Common myeloid progenitor, CD34-positive (primary cell): ENCODE data around the gene APEX1.

Experiments
- CTCF ChIA-PET: fragments of 350-600 bp; sonication (Branson Sonifier 250); formaldehyde crosslinking; loops from one replicate; lab custom pipeline; 2021; ENCODE audit warnings: antibody characterized with exemption; lab: Charles Lee
- POLR2A ChIA-PET: fragments of 350-600 bp; sonication (Branson Sonifier 250); formaldehyde crosslinking; loops from one replicate; lab custom pipeline; 2021; ENCODE audit warnings: antibody characterized with exemption; lab: Charles Lee
- DNase-seq, 3 donors: peaks; one replicate each; pipeline versions ENCODE4 v3.0.0 to v3.0.0-alpha.2; 2013
- H3K27ac ChIP-seq, 2 experiments: 1 replicate in 1 of 2; 2 replicates in 1 of 2; pipeline ENCODE4 v1.7.0; 2013; ENCODE audit warnings: inconsistent platforms in 2 of 2, low read length in 2 of 2, mild to moderate bottlenecking in 2 of 2, low read depth in 1 of 2, moderate library complexity in 1 of 2; ENCODE audit not compliant: severe bottlenecking in 2 of 2, insufficient read depth in 1 of 2, poor library complexity in 1 of 2
- H3K27me3 ChIP-seq, 5 experiments: replicated peaks in 2 of 5; 1 replicate in 3 of 5; 2 replicates in 2 of 5; pipeline versions ENCODE4 v1.6.1 to v1.7.0; 2013; ENCODE audit warnings: low read length in 4 of 5, mild to moderate bottlenecking in 2 of 5, moderate library complexity in 2 of 5, inconsistent platforms in 1 of 5; ENCODE audit not compliant: insufficient read depth in 5 of 5, control insufficient read depth in 4 of 5
- H3K36me3 ChIP-seq, 4 experiments: 1 replicate in 2 of 4; 2 replicates in 2 of 4; pipeline versions ENCODE4 v1.6.1 to v1.7.0; 2013; ENCODE audit warnings: low read length in 3 of 4, control low read depth in 1 of 4, mild to moderate bottlenecking in 1 of 4; ENCODE audit not compliant: control insufficient read depth in 4 of 4, insufficient read depth in 4 of 4
- H3K4me1 ChIP-seq, 4 experiments: 1 replicate in 3 of 4; 2 replicates in 1 of 4; pipeline versions ENCODE4 v1.6.1 to v1.7.1; 2013; ENCODE audit warnings: low read length in 3 of 4, mild to moderate bottlenecking in 3 of 4, control low read depth in 1 of 4, inconsistent platforms in 1 of 4, moderate library complexity in 1 of 4; ENCODE audit not compliant: control insufficient read depth in 4 of 4, insufficient read depth in 4 of 4; ENCODE audit errors: control extremely low read depth in 1 of 4
- H3K4me3 ChIP-seq, 7 experiments: 1 replicate in 4 of 7; 2 replicates in 3 of 7; pipeline versions ENCODE4 v1.5.1 to v1.7.0; 2013; ENCODE audit warnings: mild to moderate bottlenecking in 7 of 7, low read length in 6 of 7, moderate library complexity in 6 of 7, inconsistent platforms in 2 of 7, low read depth in 2 of 7, control low read depth in 1 of 7; ENCODE audit not compliant: insufficient read depth in 4 of 7, control insufficient read depth in 1 of 7; ENCODE audit errors: extremely low read depth in 1 of 7
- H3K9me3 ChIP-seq, 5 experiments: 1 replicate in 4 of 5; 2 replicates in 1 of 5; pipeline versions ENCODE4 v1.6.1 to v1.7.1; 2013; ENCODE audit warnings: low read length in 4 of 5, mild to moderate bottlenecking in 2 of 5, inconsistent platforms in 1 of 5, low read depth in 1 of 5, moderate library complexity in 1 of 5; ENCODE audit not compliant: control insufficient read depth in 4 of 5, insufficient read depth in 2 of 5; ENCODE audit errors: control extremely low read depth in 1 of 5
- WGBS: methylation state at CpG from one replicate; pipeline ENCODE4 v1.1.5; 2013; ENCODE audit not compliant: insufficient coverage; 5-methylcytosine and 5-hydroxymethylcytosine counted together

The APEX1 gene

DNA sequence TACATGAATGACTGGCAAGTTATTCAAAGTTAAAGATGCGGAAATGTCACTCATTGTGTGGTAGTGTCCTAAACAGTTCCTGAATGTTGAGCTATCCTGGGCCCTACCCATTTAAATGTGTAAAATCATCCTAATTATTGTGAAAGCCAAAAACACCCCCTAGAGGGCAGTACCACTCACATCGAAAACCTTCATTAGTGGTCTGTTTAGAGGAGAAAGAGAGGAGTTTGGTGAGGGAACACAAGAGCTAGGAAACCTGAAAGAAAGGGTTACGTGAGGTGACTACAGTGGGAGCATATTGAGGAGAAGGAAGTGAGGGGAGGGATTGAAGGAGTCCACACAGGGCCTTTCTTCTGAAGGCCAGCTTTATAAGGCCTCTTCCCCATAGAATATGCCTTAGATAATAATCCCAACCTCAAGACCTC, 39.2 kb upstream of the APEX1 start:
- Histone ChIP-seq H3K27me3 (no peaks in the 10 kb centered on the region), H3K4me1 (peaks cover 11 to 33% (median 24%) of the 10 kb centered on the region in 4 experiments), H3K9me3 (no peaks in the 10 kb centered on the region), H3K27ac (peak overlapping the region in 1 of 2 experiments; percentile 59), H3K36me3 (no peaks in the 10 kb centered on the region), H3K4me3 (peak overlapping the region in 1 of 7 experiments; percentile 50)
- DNase-seq: peak; percentile 79 to 84 (median 81)
- POLR2A ChIA-PET: interaction anchor here (0.6 kb wide), 1 partner anchor 18 kb away, joined by 3 read pairs; no protein-coding TSS in a partner anchor
- 0% methylated on average over 1 of the region's 3 CpGs for WGBS
- CTCF ChIA-PET: interaction anchor here (0.6 to 3.8 kb wide), 25 partner anchors 8 to 198 kb away, joined by 3 to 34 read pairs (median 6); partner anchors contain the start of genes APEX1, KLHL33, OSGEP and PARP2

DNA sequence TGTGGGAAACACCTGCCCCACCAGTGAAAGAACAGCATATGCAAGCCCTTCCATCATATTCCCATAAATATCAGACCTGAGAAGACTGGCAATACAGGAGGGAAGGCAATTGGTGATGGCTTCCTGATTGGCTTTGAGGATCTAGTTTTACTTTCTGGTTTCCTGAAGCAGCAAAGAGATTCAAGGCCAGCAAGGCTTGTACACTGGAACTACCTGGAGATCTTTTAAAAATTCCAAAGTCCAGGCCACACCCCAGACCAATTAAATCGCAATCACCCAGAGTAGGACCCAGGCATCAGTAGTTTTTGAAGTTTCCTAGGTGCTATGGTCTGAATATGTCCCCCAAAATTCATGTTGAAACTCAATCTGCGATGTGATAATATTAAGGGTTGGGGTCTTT, 38.8 kb upstream of the APEX1 start:
- no peaks in the 10 kb centered on the region for H3K9me3 ChIP-seq
- H3K4me3 ChIP-seq: peak overlapping the region in 1 of 7 experiments; percentile 50
- H3K27me3 ChIP-seq: no peaks in the 10 kb centered on the region
- H3K36me3 ChIP-seq: no peaks in the 10 kb centered on the region
- H3K4me1 ChIP-seq: peaks cover 11 to 33% (median 24%) of the 10 kb centered on the region in 4 experiments
- H3K27ac ChIP-seq: peak overlapping the region in 1 of 2 experiments; percentile 59
- no peak for DNase-seq
- POLR2A ChIA-PET: interaction anchor here (0.6 kb wide), 1 partner anchor 17 kb away, joined by 3 read pairs; no protein-coding TSS in a partner anchor
- WGBS: 100% methylated on average over 2 of the region's 2 CpGs
- CTCF ChIA-PET: interaction anchor here (0.6 to 3.8 kb wide), 25 partner anchors 8 to 197 kb away, joined by 3 to 34 read pairs (median 6); partner anchors contain the start of genes APEX1, KLHL33, OSGEP and PARP2

DNA sequence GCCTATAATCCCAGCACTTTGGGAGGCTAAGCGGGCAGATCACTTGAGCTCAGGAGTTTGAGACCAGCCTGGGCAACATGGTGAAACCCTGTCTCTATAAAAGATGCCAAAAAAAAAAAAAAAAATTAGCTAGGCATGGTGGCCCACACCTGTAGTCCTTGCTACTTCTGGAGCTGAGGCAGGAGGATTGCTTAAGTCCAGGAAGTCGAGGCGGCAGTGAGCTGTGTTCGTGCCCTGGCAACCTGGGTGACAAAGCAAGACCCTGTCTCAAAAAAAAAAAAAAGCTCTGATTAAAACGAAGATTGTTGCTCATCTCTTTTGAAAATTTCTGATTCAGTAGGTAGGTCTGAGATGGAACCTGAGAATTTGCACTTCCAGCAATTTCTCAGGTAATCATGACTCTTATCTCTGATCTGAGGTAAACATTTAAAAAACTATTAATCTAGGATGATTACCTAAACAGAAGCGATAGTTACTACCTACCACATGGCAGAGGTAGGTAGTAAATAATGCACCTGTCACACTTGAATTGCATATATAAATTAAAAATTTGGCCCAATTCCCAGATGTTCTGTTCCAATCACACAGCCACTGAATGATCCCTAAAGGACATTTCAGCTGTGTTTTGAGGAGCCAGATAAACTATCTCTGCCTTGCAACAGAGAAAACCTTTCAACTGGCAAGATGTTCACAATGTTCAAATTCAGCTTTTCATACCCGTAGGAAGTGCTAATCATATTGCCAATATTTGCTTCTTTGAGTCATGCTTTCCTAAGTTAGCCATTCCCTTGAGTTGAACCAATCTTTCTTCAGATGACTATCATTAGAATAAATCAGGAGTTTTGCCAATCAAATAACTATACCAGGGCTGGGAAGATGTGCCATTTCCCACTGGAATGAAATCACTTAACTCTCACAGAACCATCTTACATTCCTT, 37.5 kb upstream of the APEX1 start:
- 71% methylated on average over 5 of the region's 7 CpGs for WGBS
- Histone ChIP-seq H3K9me3 (no peaks in the 10 kb centered on the region), H3K36me3 (no peaks in the 10 kb centered on the region), H3K27ac (no peak overlapping the region), H3K4me3 (no peak overlapping the region), H3K27me3 (no peaks in the 10 kb centered on the region), H3K4me1 (peaks cover 7 to 26% (median 22%) of the 10 kb centered on the region in 4 experiments)
- POLR2A ChIA-PET: interaction anchor here (0.6 kb wide), 2 partner anchors 8 to 52 kb away, joined by 3 read pairs; no protein-coding TSS in a partner anchor
- CTCF ChIA-PET: interaction anchor here (0.7 to 1.9 kb wide), 10 partner anchors 11 to 211 kb away, joined by 3 to 4 read pairs (median 3); partner anchors contain the start of gene PNP
- peak in 2 of 3 donors; percentile 19 to 37 for DNase-seq

DNA sequence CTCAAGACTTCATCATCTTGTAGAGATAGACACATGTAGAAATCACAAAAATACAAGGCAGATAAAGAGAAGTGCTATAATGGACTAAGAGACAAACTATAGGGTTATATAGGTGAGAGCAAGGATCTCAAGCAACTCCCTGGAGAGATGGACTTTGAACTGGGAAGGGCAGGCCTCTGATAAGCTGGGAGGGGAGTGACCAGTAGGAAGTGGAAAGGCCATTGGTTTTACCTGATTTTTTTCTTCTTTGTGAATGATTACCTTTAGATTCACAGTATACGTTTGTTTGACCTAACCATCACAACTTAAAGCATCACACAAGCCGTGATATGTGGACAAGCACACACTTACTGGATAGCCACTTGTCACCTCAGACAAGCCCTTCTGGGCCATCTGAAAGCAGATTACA, 36.5 kb upstream of the APEX1 start:
- 100% methylated on average over 1 of the region's 2 CpGs for WGBS

DNA sequence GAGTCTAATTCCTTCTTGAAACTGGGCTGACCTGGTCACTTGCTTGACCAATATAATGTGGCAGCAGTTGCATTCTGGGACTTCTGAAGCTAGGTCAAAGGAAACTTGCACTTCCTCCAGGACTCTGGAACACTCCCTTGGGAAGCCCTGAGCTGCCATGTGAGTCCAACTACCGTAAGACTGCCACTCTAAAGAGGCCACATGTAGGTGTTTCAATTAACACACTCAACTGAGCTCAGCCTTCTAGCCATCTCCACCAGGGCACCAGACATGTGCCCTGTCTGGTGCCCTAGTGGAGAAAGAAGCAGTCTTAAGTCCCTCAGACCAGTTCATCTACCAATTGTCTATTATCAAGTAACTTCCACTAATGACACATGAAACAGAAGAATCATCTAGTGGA, 35.6 kb upstream of the APEX1 start:
- 83% methylated on average over 1 of the region's 1 CpG for WGBS
- Histone ChIP-seq H3K27ac (no peak overlapping the region), H3K27me3 (no peaks in the 10 kb centered on the region), H3K36me3 (no peaks in the 10 kb centered on the region), H3K4me1 (peaks cover 3 to 13% (median 12%) of the 10 kb centered on the region in 4 experiments), H3K9me3 (no peaks in the 10 kb centered on the region), H3K4me3 (no peak overlapping the region)
- POLR2A ChIA-PET: no interaction called here
- CTCF ChIA-PET: interaction anchor here (1.0 kb wide), 1 partner anchor 73 kb away, joined by 3 read pairs; no protein-coding TSS in a partner anchor
- DNase-seq: peak in 2 of 3 donors; percentile 22 to 53

More for the DNA sequence above, 36.5 kb upstream of the APEX1 start:
- H3K36me3 ChIP-seq: no peaks in the 10 kb centered on the region
- H3K4me1 ChIP-seq: peaks cover 7 to 22% (median 21%) of the 10 kb centered on the region in 4 experiments
- no peaks in the 10 kb centered on the region for H3K9me3 ChIP-seq
- no peak for DNase-seq
- H3K27ac ChIP-seq: no peak overlapping the region
- ChIA-PET POLR2A (no interaction called here), CTCF (interaction anchor here (1.9 kb wide), 1 partner anchor 35 kb away, joined by 4 read pairs; no protein-coding TSS in a partner anchor)
- H3K27me3 ChIP-seq: no peaks in the 10 kb centered on the region
- H3K4me3 ChIP-seq: no peak overlapping the region

DNA sequence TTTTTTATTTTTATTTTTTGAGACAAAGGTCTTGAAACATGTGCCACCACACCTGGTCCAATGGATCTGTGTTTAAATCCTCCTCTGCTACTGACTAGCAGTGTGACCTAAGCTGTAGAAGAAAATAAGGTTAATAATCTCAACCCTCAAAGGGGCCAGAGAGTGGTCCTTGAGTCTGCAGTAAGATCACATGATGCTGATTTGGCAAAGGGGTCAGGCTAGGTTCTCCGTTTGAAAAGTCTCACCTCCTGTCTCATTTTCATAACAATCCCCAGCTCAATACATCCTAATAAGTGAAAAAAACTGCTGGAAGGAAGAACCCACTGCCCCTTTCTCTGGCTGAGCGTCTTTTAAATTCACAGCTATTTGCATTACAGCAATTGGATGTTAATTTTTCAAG, 33.8 kb upstream of the APEX1 start:
- POLR2A ChIA-PET: no interaction called here
- WGBS: 100% methylated on average over 1 of the region's 2 CpGs

More for the DNA sequence above, 33.8 kb upstream of the APEX1 start:
- Histone ChIP-seq H3K27me3 (no peaks in the 10 kb centered on the region), H3K9me3 (no peaks in the 10 kb centered on the region), H3K27ac (no peak overlapping the region), H3K4me3 (no peak overlapping the region), H3K4me1 (peaks cover 0 to 15% (median 7%) of the 10 kb centered on the region in 4 experiments), H3K36me3 (no peaks in the 10 kb centered on the region)
- no peak for DNase-seq
- CTCF ChIA-PET: interaction anchor here (1.2 to 3.1 kb wide), 6 partner anchors 12 to 226 kb away, joined by 3 to 9 read pairs (median 3); partner anchors contain the start of genes APEX1 and OSGEP
